HG03060 (cell line): ENCODE results near the gene SLCO3A1.

Experiments used
- ATAC-seq: cut with Tn5 transposase; IDR thresholded peaks from one replicate; pipeline ENCODE4 v1.9.1; 2021; ENCODE audit warnings: low read depth, moderate number of reproducible peaks; ENCODE audit not compliant: unreplicated experiment

SLCO3A1 gene

GRCh38 chr15:91908391-91908790, 54.9 kb downstream of the SLCO3A1 start:
- no peak for ATAC-seq

GRCh38 chr15:91909111-91909510, 55.6 kb downstream of the SLCO3A1 start:
- ATAC-seq = no peak

GRCh38 chr15:91909574-91909973, 56.1 kb downstream of the SLCO3A1 start:
- no peak for ATAC-seq

GRCh38 chr15:91911844-91912243, 58.3 kb downstream of the SLCO3A1 start:
- ATAC-seq = no peak

- ATAC-seq = no peak
Measured at GRCh38 chr15:91912336-91912735, 58.8 kb downstream of the SLCO3A1 start.

- ATAC-seq = no peak
Measured at GRCh38 chr15:91913560-91913959, 60.1 kb downstream of the SLCO3A1 start.

GRCh38 chr15:91915576-91915975, 62.1 kb downstream of the SLCO3A1 start:
- ATAC-seq = no peak

GRCh38 chr15:91916051-91916450, 62.5 kb downstream of the SLCO3A1 start:
- no peak for ATAC-seq

- no peak for ATAC-seq
Measured at GRCh38 chr15:91917686-91918360, 64.3 kb downstream of the SLCO3A1 start.

- no peak for ATAC-seq
Measured at GRCh38 chr15:91919014-91919534, 65.6 kb downstream of the SLCO3A1 start.

- ATAC-seq = no peak
Measured at GRCh38 chr15:91921188-91921842, 67.8 kb downstream of the SLCO3A1 start.

- ATAC-seq = no peak
Measured at GRCh38 chr15:91921843-91922198, 68.3 kb downstream of the SLCO3A1 start.

GRCh38 chr15:91922646-91923547, 69.4 kb downstream of the SLCO3A1 start:
- ATAC-seq = no peak

- no peak for ATAC-seq
Measured at GRCh38 chr15:91924183-91924582, 70.7 kb downstream of the SLCO3A1 start.

GRCh38 chr15:91924837-91925495, 71.5 kb downstream of the SLCO3A1 start:
- no peak for ATAC-seq

GRCh38 chr15:91925794-91926193, 72.3 kb downstream of the SLCO3A1 start:
- no peak for ATAC-seq

- no peak for ATAC-seq
Measured at GRCh38 chr15:91926908-91927270, 73.4 kb downstream of the SLCO3A1 start.

GRCh38 chr15:91927585-91927984, 74.1 kb downstream of the SLCO3A1 start:
- no peak for ATAC-seq

- no peak for ATAC-seq
Measured at GRCh38 chr15:91928675-91929074, 75.2 kb downstream of the SLCO3A1 start.

- ATAC-seq = no peak
Measured at GRCh38 chr15:91929509-91929908, 76.0 kb downstream of the SLCO3A1 start.

- no peak for ATAC-seq
Measured at GRCh38 chr15:91930092-91930491, 76.6 kb downstream of the SLCO3A1 start.
